Ramos (cell line): ENCODE results near the gene GLRA3.
"Not testable (repeated sequence)": the region's sequence is repeated elsewhere in the genome, so short reads cannot be mapped to it uniquely, and the experiment has no call there.

Experiments used
- in situ Hi-C: fragments of 300-500 bp; cut with MboI; formaldehyde crosslinking; loops from one replicate; pipeline ENCODE4 v1.14.3; 2022; ENCODE audit warnings: low sequenced_read_pairs; ENCODE audit not compliant: unreplicated experiment

GLRA3 gene

GRCh38 chr4:174717828-174718227, 111.2 kb downstream of the GLRA3 start:
- in situ Hi-C loops, result no loop called here

GRCh38 chr4:174716986-174717770, 111.9 kb downstream of the GLRA3 start:
- in situ Hi-C loops, result no loop called here

GRCh38 chr4:174714393-174715211, 114.4 kb downstream of the GLRA3 start:
- in situ Hi-C loops, result no loop called here

- in situ Hi-C loops, result no loop called here
These were observed 115.2 kb downstream of the GLRA3 start for GRCh38 chr4:174713821-174714220.

- in situ Hi-C loops, result no loop called here
These were observed 115.9 kb downstream of the GLRA3 start for GRCh38 chr4:174713181-174713580.

- in situ Hi-C loops, result no loop called here
These were observed 119.5 kb downstream of the GLRA3 start for GRCh38 chr4:174709526-174709925.

GRCh38 chr4:174708381-174708780, 120.7 kb downstream of the GLRA3 start:
- in situ Hi-C loops, result no loop called here

- in situ Hi-C loops, result no loop called here
These were observed 121.1 kb downstream of the GLRA3 start for GRCh38 chr4:174707902-174708301.

- in situ Hi-C loops, result no loop called here
These were observed 121.9 kb downstream of the GLRA3 start for GRCh38 chr4:174707051-174707676.

GRCh38 chr4:174702979-174703478, 126.0 kb downstream of the GLRA3 start:
- in situ Hi-C loops, result no loop called here

- in situ Hi-C loops, result no loop called here
These were observed 129.4 kb downstream of the GLRA3 start for GRCh38 chr4:174699654-174700053.

GRCh38 chr4:174697896-174698295, 131.2 kb downstream of the GLRA3 start:
- in situ Hi-C loops, result no loop called here

- in situ Hi-C loops, result no loop called here
These were observed 131.8 kb downstream of the GLRA3 start for GRCh38 chr4:174697202-174697601.

- in situ Hi-C loops, result no loop called here
These were observed 132.4 kb downstream of the GLRA3 start for GRCh38 chr4:174696657-174697056.

- in situ Hi-C loops, result not testable (repeated sequence)
These were observed 137.2 kb downstream of the GLRA3 start for GRCh38 chr4:174691876-174692275.

- in situ Hi-C loops, result no loop called here
These were observed 138.4 kb downstream of the GLRA3 start for GRCh38 chr4:174690665-174691064.

GRCh38 chr4:174689618-174690017, 139.4 kb downstream of the GLRA3 start:
- in situ Hi-C loops, result no loop called here

- in situ Hi-C loops, result no loop called here
These were observed 142.2 kb downstream of the GLRA3 start for GRCh38 chr4:174686826-174687225.

GRCh38 chr4:174681723-174682300, 147.2 kb downstream of the GLRA3 start:
- in situ Hi-C loops, result no loop called here

GRCh38 chr4:174674305-174674840, 154.7 kb downstream of the GLRA3 start:
- in situ Hi-C loops, result no loop called here
